AG04449 (cell line): Measurements from ENCODE around the gene TOM1L2.

Experiments
- CTCF ChIA-PET: fragments of 350-600 bp; formaldehyde crosslinking; extraction: SDS; loops from one replicate; lab custom pipeline; 2021; ENCODE audit warnings: antibody characterized with exemption; lab: Yijun Ruan, JAX
- POLR2A ChIA-PET: fragments of 400-600, 350-600 bp; formaldehyde crosslinking; extraction: SDS; loops from one replicate; lab custom pipeline; 2020; ENCODE audit warnings: antibody characterized with exemption, inconsistent platforms; lab: Yijun Ruan, JAX
- DNase-seq: peaks from one replicate; pipeline ENCODE4 v3.0.0-alpha.2; 2010; ENCODE audit warnings: low read depth, low spot score
- H3K4me3 ChIP-seq: 2 replicates; pipeline ENCODE4 v1.5.1; 2011; ENCODE audit warnings: low read depth, mild to moderate bottlenecking, control low read depth, low read length
- TF ChIP-seq, protein P1 (sequence below): IDR thresholded peaks from one replicate; pipeline ENCODE4 v1.5.1; 2011; ENCODE audit warnings: mild to moderate bottlenecking, moderate library complexity, low read length, control low read depth, inconsistent platforms; ENCODE audit not compliant: insufficient read depth; ENCODE audit errors: missing control alignments

Gene TOM1L2

DNA sequence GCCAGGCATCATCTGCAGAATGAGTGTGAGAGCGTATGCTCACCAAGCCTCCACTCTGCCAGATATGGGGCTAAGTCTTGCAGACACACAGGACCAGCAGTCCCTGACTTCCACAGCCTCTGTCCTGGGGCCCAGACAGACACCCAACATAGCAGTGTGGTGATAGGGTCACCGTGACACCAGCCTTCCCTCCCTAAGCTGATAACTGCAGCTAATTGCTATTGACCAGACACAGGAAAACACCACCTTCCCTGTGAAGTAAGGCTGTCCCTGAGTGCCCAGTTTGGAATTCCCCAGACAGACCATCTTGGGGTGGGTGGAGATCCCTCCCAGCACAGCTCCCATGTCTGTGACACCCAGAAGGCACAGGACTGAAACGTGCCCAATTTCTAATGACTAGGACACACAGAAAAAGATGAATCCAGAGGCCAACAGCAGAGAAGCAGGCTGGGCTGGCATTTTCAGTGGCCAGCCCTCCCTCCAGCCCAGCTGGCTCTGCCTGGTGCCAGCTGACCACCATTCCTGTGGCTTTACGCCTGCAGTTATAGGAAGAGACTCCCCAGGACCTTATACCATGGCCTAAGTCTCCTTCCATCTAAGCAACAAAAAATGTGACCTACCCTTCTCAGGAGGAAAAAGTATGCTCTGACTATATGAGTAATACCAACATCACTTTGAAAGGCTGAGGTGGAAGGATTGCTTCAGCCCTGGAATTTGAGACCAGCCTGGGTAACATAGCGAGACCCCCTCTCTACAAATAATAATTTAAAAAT is 36.5 kb upstream of the TOM1L2 start:
- H3K4me3 ChIP-seq: no peak overlapping the region
- DNase-seq: peak; percentile 63
- POLR2A ChIA-PET: interaction anchor here (0.5 kb wide), 1 partner anchor 83 kb away, joined by 3 read pairs; no protein-coding TSS in a partner anchor

DNA sequence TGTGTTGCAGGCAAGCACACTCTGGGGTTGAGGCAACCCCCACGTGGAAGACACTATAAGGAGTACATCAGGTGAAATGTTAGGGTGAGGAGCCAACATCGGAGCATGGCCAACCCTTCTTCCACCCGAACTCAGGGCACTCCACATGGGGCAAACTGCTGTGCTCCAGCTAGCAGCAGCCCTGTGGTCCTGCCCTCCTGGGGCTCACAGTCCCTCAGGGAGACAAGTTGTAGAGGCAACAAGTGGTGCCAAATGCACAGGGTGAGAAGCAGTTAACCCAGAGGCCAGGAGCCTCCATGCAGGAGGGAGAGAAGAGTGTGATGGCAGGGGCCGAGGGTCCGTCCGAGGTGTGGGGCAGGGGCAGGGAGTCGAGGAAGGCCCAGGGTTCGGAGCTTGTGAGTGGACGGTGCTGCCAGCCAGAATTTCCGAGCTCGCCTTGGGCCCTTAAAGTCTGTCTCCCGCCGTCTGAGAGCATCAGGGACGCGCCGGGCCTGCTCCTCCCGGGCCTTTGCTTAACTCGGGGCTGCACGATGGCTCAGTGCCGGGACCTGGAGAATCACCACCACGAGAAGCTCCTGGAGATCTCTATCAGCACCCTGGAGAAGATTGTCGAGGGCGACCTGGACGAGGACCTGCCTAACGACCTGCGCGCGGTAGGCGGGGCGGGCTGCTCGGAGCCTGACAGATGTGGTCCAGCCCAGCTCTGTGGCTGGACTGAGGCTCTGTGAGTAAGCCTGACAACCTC is 34.5 kb upstream of the TOM1L2 start:
- TF ChIP-seq, protein P1, sequence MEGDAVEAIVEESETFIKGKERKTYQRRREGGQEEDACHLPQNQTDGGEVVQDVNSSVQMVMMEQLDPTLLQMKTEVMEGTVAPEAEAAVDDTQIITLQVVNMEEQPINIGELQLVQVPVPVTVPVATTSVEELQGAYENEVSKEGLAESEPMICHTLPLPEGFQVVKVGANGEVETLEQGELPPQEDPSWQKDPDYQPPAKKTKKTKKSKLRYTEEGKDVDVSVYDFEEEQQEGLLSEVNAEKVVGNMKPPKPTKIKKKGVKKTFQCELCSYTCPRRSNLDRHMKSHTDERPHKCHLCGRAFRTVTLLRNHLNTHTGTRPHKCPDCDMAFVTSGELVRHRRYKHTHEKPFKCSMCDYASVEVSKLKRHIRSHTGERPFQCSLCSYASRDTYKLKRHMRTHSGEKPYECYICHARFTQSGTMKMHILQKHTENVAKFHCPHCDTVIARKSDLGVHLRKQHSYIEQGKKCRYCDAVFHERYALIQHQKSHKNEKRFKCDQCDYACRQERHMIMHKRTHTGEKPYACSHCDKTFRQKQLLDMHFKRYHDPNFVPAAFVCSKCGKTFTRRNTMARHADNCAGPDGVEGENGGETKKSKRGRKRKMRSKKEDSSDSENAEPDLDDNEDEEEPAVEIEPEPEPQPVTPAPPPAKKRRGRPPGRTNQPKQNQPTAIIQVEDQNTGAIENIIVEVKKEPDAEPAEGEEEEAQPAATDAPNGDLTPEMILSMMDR: no peak
- H3K4me3 ChIP-seq: no peak overlapping the region
- ChIA-PET CTCF (interaction anchor here (0.8 to 1.3 kb wide), 4 partner anchors 10 to 29 kb away, joined by 3 read pairs; no protein-coding TSS in a partner anchor), POLR2A (no interaction called here)
- DNase-seq: no peak

More for the DNA sequence above, 36.5 kb upstream of the TOM1L2 start:
- CTCF ChIA-PET: interaction anchor here (1.0 to 2.1 kb wide), 6 partner anchors 14 to 50 kb away, joined by 3 to 7 read pairs (median 6); no protein-coding TSS in a partner anchor
- TF ChIP-seq, protein P1: no peak

DNA sequence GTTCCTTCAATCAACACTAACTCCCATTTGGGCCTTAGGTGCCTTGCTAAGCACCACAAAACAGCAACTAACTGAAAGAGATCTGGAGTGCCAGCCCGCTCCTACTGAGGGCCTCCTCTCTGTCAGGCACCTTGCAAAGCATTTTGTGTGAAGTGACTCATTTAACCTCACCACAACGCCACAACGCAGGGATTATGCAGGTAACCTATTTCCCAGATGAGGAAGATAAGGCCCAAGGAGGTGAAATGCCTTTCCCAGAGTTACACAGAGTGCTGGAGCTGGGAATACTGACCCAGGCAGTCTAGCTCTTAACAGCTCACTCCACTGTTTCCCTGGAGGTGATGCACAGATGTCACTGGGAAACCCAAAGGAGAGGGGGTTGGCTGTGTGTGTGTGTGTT is 33.3 kb upstream of the TOM1L2 start:
- TF ChIP-seq, protein P1: no peak
- H3K4me3 ChIP-seq: no peak overlapping the region
- POLR2A ChIA-PET: interaction anchor here (1.7 kb wide), 1 partner anchor 10 kb away, joined by 4 read pairs; no protein-coding TSS in a partner anchor
- no peak for DNase-seq
- CTCF ChIA-PET: interaction anchor here (1.0 to 2.1 kb wide), 2 partner anchors 11 to 18 kb away, joined by 3 to 9 read pairs; no protein-coding TSS in a partner anchor

DNA sequence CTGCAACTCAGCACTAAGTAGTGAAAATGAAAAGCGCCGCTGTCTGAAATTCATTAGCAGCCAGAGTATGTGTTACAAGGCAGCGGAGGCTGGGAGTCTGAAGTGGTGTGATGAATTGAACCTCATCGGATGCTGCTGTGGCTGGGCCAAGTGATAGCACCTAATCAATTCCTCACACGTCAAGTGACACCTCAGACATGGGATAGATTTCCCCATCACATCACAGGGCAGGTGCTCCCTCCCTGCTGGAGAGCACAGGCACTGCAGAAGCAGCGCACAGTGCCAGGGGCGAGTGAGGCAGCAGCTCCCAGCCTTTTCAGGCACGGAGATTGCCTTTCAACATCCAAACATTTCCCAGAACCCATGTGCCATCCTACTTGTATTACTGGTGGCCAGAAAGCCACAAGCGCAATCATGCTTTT is 32.7 kb upstream of the TOM1L2 start:
- ChIA-PET POLR2A (interaction anchor here (1.7 kb wide), 1 partner anchor 10 kb away, joined by 4 read pairs; no protein-coding TSS in a partner anchor), CTCF (interaction anchor here (0.7 to 2.1 kb wide), 5 partner anchors 11 to 151 kb away, joined by 3 to 9 read pairs (median 3); no protein-coding TSS in a partner anchor)
- TF ChIP-seq, protein P1: peak; percentile 35
- no peak overlapping the region for H3K4me3 ChIP-seq
- no peak for DNase-seq

DNA sequence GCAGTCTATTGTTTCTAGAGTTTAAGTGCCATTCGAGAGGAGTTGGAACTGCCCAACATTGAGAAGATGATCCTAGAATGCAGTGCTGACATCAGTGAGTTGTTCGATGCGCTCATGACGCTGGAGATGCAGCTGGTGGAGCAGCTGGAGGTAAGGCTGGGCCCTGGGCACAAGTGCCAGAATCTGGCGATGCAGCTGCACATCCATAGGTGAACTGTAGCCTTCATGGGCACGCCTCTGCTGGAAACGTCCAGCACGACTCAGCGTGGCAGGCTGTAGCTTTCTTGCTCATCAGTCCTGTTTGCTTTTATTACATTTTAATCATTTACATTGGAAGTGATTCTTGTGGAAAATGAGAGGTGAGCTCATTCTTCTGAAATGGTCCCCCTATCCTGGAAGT is 32.1 kb upstream of the TOM1L2 start:
- ChIA-PET POLR2A (interaction anchor here (1.7 kb wide), 1 partner anchor 9 kb away, joined by 4 read pairs; no protein-coding TSS in a partner anchor), CTCF (interaction anchor here (0.7 to 2.1 kb wide), 6 partner anchors 10 to 151 kb away, joined by 3 to 9 read pairs (median 3); no protein-coding TSS in a partner anchor)
- no peak for DNase-seq
- H3K4me3 ChIP-seq: no peak overlapping the region
- TF ChIP-seq, protein P1: no peak
